Upper lobe of left lung (tissue), 6 donors: Measurements from ENCODE around the gene LILRB3. TPM values are rescaled to one million over a fixed set of nuclear protein-coding genes. Genes with fewer than 3 reads are reported as not detected.
A peak's percentile ranks its signal among the peaks of the same experiment; 100 is the strongest.

Source experiments
- ATAC-seq, 2 donors: fragments of 200-7000 bp; cut with Tn5 transposase; one replicate each; pipeline ENCODE4 v1.9.1; 2022; ENCODE audit warnings: mild to moderate bottlenecking in 2 of 2, moderate library complexity in 2 of 2; ENCODE audit not compliant: low FRiP score in 2 of 2
- DNase-seq, 2 donors: peaks; one replicate each; pipeline ENCODE4 v3.0.0-alpha.2; 2019 to 2020
- H3K27ac ChIP-seq, 4 donors: fragments of 200-600 bp; sonication (generic); one replicate each; pipeline ENCODE4 v1.5.1; 2016 to 2019
- H3K27me3 ChIP-seq, 4 donors: fragments of 200-600 bp; sonication (generic); one replicate each; pipeline ENCODE4 v1.5.1; 2017 to 2019
- H3K36me3 ChIP-seq, 4 donors: fragments of 200-600 bp; sonication (generic); one replicate each; pipeline ENCODE4 v1.5.1; 2016 to 2019
- H3K4me1 ChIP-seq, 4 donors: fragments of 200-600 bp; sonication (generic); one replicate each; pipeline ENCODE4 v1.5.1; 2018 to 2019
- H3K4me3 ChIP-seq, 4 donors: fragments of 200-600 bp; sonication (generic); one replicate each; pipeline ENCODE4 v1.5.1; 2017 to 2019; ENCODE audit warnings: mild to moderate bottlenecking in 2 of 4, moderate library complexity in 1 of 4
- H3K9me3 ChIP-seq, 4 donors: fragments of 200-600 bp; sonication (generic); one replicate each; pipeline ENCODE4 v1.5.1; 2018 to 2019
- EP300 ChIP-seq, 4 donors: sonication (generic); formaldehyde crosslinking; IDR thresholded peaks; one replicate each; pipeline ENCODE4 v1.5.1; 2017; ENCODE audit warnings: antibody characterized with exemption in 4 of 4, control low read depth in 2 of 4
- POLR2A ChIP-seq, 4 donors: fragments of 450-650 bp; IDR thresholded peaks; one replicate each; pipeline ENCODE4 v1.5.1; 2016 to 2017; ENCODE audit warnings: antibody characterized with exemption in 4 of 4, mild to moderate bottlenecking in 2 of 4
- POLR2AphosphoS5 ChIP-seq, 2 donors: sonication (generic); formaldehyde crosslinking; IDR thresholded peaks; one replicate each; pipeline ENCODE4 v1.5.1; 2017; ENCODE audit warnings: antibody characterized with exemption in 2 of 2
- WGBS, 2 donors: methylation state at CpG; one replicate each; pipeline ENCODE4 v1.1.5; 2017 to 2018; 5-methylcytosine and 5-hydroxymethylcytosine counted together
- total RNA-seq, 6 donors: library from RNA; depleted of rRNA in 4 of 6; stranded (reverse); fragments of >200 nt in 4 of 6; gene quantifications; one replicate each; pipeline versions ENCODE4 v1.1.0 to v1.2.1, GENCODE V29; 2016 to 2021
- TF ChIP-seq, protein P1 (sequence below), 6 experiments: fragments of 450-650 bp in 4 of 6; fragments of 200-600 bp in 2 of 6; sonication (generic) in 2 of 6; IDR thresholded peaks; one replicate each; pipeline ENCODE4 v1.5.1; 2016 to 2019; ENCODE audit warnings: antibody characterized with exemption in 6 of 6
- donor health status: DM: no; HTN: no; CAD: no; lungs with moderate emphysema.
- donor health status: DM: no; HTN: yes; CAD: no; lungs with severe emphysema.

LILRB3 gene
- total RNA-seq, 6 donors from 2014 or later: 43.4 to 106 (median 70.7) TPM

DNA sequence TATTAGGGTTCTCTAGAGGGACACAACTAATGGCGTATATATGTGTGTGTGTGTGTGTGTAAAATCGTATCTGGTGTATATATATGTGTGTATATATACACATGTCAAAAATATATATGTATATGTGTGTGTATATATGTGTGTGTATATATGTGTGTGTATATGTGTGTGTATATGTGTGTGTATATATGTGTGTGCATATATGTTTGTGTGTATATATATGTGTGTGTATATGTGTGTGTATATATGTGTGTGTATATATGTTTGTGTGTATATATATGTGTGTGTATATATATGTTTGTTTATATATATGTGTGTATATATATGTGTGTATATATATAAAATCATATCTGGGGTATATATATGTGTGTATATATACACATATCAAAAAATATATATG, 39.7 kb upstream of the LILRB3 start:
- H3K9me3 ChIP-seq: no peaks in the 10 kb centered on the region
- no peak overlapping the region for H3K4me3 ChIP-seq
- ATAC-seq: peak in 1 of 2 donors; percentile 16
- 87 to 93% methylated on average over 2 of the region's 2 CpGs for WGBS, 2 donors
- H3K27ac ChIP-seq: no peak overlapping the region
- H3K4me1 ChIP-seq: no peaks in the 10 kb centered on the region
- no peak for TF ChIP-seq POLR2AphosphoS5 (IDR thresholded peaks at IDR 0.05)
- no peak for TF ChIP-seq EP300 (IDR thresholded peaks at IDR 0.05)
- TF ChIP-seq, protein P1, sequence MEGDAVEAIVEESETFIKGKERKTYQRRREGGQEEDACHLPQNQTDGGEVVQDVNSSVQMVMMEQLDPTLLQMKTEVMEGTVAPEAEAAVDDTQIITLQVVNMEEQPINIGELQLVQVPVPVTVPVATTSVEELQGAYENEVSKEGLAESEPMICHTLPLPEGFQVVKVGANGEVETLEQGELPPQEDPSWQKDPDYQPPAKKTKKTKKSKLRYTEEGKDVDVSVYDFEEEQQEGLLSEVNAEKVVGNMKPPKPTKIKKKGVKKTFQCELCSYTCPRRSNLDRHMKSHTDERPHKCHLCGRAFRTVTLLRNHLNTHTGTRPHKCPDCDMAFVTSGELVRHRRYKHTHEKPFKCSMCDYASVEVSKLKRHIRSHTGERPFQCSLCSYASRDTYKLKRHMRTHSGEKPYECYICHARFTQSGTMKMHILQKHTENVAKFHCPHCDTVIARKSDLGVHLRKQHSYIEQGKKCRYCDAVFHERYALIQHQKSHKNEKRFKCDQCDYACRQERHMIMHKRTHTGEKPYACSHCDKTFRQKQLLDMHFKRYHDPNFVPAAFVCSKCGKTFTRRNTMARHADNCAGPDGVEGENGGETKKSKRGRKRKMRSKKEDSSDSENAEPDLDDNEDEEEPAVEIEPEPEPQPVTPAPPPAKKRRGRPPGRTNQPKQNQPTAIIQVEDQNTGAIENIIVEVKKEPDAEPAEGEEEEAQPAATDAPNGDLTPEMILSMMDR (IDR thresholded peaks at IDR 0.05): no peak
- no peak for TF ChIP-seq POLR2A (IDR thresholded peaks at IDR 0.05)
- H3K27me3 ChIP-seq: no peaks in the 10 kb centered on the region
- H3K36me3 ChIP-seq: no peaks in the 10 kb centered on the region
- no peak for DNase-seq

DNA sequence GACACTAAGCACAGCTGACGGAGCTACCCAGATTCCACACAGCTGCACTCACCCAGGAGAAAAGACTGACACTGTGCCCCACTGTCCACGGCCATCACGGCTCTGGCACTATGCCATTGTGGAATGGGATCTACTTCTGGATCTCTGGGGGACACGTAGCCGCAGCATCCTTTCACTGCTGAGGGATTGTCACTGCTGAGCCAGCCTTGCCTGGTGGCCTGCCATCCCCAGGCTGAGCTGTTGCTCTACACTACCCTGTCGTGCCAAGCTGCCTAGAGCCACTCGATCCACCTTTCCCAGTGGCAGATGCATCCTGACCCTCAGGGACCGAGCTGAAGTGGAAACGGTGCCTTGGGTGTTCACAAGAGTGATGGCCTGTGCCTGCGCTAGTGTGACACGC, 39.3 kb upstream of the LILRB3 start:
- Histone ChIP-seq H3K4me3 (no peak overlapping the region), H3K9me3 (no peaks in the 10 kb centered on the region), H3K4me1 (no peaks in the 10 kb centered on the region), H3K27me3 (no peaks in the 10 kb centered on the region), H3K27ac (no peak overlapping the region), H3K36me3 (no peaks in the 10 kb centered on the region)
- WGBS, 2 donors: 72 to 86% methylated on average over 9 to 11 of the region's 11 CpGs
- peak in 1 of 2 donors; percentile 13 for ATAC-seq
- TF ChIP-seq POLR2A (IDR thresholded peaks at IDR 0.05) (no peak), EP300 (IDR thresholded peaks at IDR 0.05) (no peak), POLR2AphosphoS5 (IDR thresholded peaks at IDR 0.05) (no peak)
- TF ChIP-seq, protein P1 (IDR thresholded peaks at IDR 0.05): no peak
- no peak for DNase-seq

DNA sequence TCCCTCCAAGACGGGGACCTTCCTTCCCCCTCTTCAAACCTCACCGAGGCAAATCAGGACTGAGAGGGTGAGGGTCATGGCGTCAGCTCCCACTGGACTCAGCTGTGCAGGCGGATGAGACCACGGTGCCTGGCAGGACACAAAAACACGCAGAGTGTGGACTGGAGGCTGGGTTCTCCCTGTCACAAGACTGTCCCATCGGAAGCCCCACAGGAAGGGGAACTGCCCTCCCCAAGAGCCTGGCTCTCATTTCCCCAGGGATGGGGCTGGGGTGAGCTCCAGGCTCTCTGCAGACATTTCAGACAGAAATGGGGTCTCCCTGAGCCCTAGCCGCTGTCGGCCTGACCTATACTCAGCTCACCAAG, 34.3 kb upstream of the LILRB3 start, which contains the start of gene LILRB5:
Gene LILRB5, minus strand, starts transcription at position 158 of the 365 bp plus-strand sequence. Its CDS starts 80 bp downstream, at position 78.
- WGBS, 2 donors: 44 to 57% methylated on average over 4 to 9 of the region's 9 CpGs
- Histone ChIP-seq H3K4me3 (peak within 1 kb of the TSS in 2 of 4 donors; percentile 6 to 10), H3K27ac (peak within 1 kb of the TSS in 1 of 4 donors; percentile 35), H3K9me3 (no peaks in the 10 kb centered on the region), H3K27me3 (peaks cover 0 to 4% (median 0%) of the 10 kb centered on the region in 4 donors), H3K4me1 (peaks cover 0 to 6% (median 0%) of the 10 kb centered on the region in 4 donors), H3K36me3 (no peaks in the 10 kb centered on the region)
- ATAC-seq (peak in 1 of 2 donors; percentile 68), DNase-seq (no peak)
- TF ChIP-seq, protein P1 (IDR thresholded peaks at IDR 0.05): no peak
- TF ChIP-seq POLR2AphosphoS5 (IDR thresholded peaks at IDR 0.05): no peak
- TF ChIP-seq POLR2A (IDR thresholded peaks at IDR 0.05): no peak
- TF ChIP-seq EP300 (IDR thresholded peaks at IDR 0.05): no peak

DNA sequence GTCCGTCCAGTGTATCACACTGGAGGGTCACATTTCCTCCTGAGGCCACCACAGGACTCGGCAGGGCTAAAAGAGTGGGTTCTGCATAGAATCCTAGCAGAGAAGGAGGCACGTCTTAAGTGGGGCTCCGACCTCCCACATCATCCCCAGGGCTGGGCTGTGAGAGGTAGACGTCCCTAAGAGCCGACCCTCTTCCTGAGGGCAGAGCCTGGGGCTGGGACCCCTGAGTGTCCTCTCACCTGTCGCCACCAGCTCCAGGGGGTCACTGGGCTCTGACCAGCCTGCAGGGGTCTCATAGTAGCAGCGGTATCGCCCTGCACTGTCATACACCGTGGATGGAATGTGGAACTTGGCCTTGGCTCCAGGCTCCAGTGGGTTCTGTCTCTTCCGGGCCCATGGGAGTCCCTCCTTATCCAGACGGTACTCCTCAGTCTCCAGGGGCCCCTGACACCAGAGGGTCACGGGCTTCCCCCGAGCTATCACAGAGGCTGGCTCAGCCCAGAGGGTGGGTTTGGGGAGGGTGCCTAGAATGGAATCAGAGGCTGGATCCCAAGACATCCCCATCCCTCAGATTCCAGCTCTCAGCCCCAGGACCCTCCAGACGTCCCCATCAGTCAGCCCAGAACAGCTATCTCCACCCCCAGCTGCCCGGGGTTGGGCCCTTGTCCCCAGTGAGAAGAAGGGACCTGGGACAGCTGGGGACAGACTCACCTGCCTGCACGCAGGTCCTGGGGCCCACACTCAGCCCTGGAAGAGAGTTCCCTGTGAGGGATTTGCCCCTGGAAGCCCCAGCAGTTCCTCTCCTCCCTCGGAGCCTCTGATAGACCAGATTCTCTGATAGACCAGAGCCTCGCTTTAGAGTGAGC, 33.7 kb upstream of the LILRB3 start:
- Histone ChIP-seq H3K9me3 (no peaks in the 10 kb centered on the region), H3K4me1 (peaks cover 0 to 6% (median 0%) of the 10 kb centered on the region in 4 donors), H3K36me3 (no peaks in the 10 kb centered on the region), H3K4me3 (peak overlapping the region in 2 of 4 donors; percentile 6 to 10), H3K27me3 (peaks cover 0 to 4% (median 0%) of the 10 kb centered on the region in 4 donors), H3K27ac (peak overlapping the region in 1 of 4 donors; percentile 35)
- TF ChIP-seq POLR2AphosphoS5 (IDR thresholded peaks at IDR 0.05) (no peak), POLR2A (IDR thresholded peaks at IDR 0.05) (no peak), EP300 (IDR thresholded peaks at IDR 0.05) (no peak)
- TF ChIP-seq, protein P1 (IDR thresholded peaks at IDR 0.05): no peak
- no peak for ATAC-seq
- WGBS, 2 donors: 62 to 79% methylated on average over 5 to 16 of the region's 19 CpGs
- no peak for DNase-seq
